ENCODE measurements around the gene ACTN4.

ACTN4 gene

DNA sequence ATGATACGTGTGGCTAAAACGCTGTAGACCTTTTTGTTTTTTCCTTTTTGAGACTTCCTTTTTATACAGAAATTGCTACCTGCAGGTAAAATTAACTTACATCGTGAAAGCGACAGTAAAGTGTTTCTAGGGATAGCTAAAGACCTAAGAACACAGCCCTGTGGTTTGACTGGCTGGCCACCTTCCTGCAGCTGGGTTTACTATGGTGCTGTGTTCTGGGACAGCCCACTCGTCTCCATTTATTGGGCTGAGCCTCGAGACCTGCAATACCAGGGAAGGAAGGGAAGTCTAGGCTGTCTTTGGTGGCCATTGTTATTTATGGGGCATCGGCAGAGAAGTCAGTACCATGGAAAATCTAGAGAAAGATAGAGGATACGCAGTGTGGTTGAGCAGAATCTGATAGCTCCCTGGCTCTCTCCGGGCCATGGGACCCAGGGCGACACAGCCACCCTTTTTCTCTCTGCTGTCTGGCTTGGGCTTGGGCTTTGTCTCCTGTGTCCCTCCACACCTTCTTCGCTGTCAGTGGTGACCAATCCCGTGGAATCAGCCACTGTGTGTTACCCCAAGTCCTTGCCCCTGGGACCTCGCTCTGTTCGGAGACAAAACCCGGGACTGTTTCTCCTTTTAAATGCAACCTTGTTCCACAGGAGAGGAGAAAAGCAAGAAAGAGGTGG, 30.9 kb downstream of the ACTN4 start:
- no peak for DNase-seq (ENCODE audit: low spot score)

DNA sequence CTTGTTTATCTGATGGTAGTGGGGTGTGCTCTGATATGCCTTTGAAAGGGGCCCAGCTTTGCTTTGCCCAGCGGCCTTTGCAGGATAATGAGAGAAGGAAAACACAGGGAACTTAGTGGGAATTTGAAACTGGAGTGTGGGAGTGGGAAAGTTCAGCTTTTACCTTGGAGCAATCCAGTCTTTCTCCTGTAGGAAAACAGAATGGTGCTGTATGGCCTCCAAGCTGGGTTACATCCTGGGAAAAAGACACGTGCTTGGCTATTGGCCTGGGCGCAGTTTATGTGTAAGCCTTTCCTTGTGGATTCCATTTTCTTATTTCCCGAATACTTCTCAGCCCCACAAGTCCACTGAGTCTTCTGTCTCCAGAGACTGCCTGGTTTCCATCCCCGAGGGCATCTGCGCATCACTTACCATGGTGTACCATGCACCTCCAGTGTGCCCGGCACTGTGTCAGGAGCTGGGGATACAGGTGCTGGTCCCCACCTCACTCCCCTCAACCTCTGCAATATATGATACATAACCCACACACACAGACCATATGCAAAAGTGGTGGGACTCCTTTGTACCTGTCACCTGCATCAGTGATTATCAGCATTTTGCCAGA, 31.5 kb downstream of the ACTN4 start:
- no peak for DNase-seq (ENCODE audit: low spot score)

DNA sequence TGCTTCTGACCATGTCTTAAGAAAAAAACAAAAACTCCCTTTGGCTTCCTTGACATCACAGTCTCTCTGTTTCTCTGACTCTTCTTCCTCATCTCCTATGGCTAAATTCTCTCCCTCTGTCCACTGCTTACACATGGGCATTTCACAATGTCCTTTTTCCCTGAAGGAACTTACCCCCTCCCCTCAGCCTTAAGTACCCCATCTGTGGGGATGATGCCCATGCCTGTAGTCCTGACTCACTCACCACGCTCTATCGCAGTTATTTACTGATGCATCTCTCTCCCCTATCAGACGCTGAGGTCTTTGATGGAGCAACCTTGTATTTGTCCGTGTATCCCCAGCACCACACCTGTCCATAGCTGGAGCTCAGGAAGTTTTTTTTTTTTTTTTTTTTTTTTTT, 32.4 kb downstream of the ACTN4 start:
- DNase-seq (ENCODE audit: low spot score) = no peak

DNA sequence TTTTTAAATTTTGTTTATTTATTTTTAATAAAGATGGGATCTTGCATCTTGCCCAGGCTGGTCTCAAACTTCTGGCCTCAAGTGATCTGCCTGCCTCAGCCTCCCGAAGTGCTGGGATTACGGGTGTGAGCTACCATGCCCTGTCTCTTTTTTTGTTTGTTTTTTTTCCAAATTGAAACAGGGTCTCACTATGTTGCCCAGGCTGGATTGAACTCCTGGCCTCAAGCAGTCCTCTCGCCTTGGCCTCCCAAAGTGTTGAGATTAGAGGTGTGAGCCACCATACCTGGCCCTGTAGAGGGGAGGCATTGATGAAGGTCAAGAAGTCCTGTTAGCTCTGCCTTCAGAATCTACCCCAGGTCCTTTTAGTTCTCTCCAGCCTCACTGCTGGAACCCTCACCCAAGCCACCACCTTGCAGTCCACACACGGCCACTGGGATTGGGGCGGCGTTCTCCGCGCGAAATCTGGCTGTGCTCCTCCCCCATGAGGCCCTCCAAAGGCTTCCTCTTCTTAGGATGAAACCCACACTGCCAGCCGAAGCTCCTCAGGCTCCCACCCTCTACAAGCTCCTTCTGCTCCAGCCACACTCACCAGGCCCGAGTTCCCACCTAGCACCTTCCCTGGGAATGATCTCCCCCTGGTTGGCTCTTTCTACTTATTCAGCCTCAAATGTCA, 34.9 kb downstream of the ACTN4 start:
- no peak for DNase-seq (ENCODE audit: low spot score)

DNA sequence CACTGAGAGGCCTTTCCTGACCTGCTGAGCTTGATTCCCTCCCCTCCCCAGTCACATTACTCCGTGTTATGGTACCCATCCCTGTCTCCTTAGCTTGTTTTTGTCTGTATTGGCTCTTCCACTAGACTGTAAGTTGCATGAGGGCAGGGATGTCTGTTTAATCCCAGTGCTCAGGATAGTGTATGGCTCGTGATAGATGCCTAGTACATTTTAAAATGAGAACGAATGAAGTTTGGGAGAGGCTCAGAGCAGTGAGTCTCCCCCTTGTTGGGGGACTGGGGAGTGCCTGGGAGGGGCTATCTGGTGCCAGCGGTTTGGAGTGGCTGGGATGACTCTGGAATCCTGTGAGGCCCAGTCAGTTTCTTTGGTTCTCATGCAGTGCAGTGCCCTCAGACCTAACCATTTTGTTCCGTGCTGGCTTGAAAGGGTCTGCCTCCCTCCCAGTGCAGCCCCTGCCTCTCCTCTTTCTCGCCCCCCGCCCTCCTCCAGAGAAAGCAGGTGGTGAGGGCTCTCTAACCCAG, 35.5 kb downstream of the ACTN4 start:
- no peak for DNase-seq (ENCODE audit: low spot score)

DNA sequence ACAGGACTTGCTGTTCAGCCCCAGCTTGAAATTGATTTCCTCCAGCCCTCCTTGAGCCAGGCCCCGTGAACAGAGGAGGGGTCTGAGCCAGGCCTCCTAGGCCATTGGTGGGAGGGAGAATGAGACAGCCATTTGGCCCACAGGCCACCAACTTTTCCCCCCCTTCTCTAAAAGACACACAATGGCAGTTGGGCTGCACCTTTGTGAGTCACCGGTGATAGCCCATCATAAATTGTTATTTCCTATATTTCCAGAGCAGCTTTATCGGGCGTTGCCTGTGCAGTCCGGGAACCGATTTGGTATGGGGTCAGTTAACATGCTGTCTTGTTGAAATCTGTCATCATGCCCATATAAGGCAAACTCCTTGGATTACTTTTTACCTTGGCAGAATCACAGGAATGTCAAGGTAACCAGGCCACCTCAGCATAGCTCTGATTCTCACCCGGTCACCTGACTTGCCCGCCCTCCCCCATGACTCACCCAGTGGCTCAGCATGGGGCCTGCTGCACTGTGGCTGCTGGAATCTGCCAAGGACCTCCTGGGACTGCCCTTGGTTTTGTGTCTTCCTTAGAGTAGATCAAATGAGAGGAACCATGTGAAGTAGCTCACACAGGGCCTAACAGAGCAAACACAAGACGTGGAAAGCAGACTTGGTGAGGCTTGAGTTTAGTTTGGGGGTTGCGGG, 36.1 kb downstream of the ACTN4 start:
- DNase-seq (ENCODE audit: low spot score) = no peak

DNA sequence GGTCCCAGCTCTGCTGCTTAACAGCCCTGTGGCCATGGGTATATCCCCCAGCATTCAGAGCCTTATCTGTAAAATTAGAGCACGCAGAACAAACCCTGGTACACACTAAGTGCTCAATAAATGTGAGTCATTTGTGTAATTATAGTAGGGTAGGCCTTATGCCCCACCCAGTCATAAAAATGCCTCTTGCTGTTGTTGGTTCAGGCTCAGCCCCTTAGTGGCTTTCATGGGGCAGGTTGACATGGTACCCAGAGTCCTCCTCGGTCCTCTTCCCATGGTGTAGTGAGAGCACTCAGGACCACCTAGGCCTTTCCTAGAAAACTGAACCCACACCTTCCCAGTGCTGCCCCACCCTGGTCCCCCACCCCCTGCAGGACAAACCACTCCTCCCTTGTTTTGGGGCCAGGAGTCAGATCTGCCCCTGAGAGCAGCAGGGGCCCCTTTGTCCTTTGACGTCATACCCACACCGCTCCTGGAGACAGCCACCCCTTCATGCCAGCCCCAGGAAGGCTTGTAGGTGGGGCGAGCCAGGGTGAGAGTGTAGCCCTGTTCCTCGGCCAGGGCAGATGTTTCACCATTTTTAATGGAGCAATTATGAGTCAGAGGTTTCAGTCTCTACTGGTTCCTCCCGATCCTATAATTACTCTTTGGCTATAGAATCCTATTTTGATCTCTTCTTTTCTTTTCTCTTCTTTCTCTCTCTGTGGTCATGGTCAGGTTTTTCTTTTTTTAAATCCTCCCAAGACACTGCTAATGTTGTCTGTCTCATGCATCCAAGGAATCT, 36.8 kb downstream of the ACTN4 start:
- DNase-seq (ENCODE audit: low spot score) = peak; percentile 62

DNA sequence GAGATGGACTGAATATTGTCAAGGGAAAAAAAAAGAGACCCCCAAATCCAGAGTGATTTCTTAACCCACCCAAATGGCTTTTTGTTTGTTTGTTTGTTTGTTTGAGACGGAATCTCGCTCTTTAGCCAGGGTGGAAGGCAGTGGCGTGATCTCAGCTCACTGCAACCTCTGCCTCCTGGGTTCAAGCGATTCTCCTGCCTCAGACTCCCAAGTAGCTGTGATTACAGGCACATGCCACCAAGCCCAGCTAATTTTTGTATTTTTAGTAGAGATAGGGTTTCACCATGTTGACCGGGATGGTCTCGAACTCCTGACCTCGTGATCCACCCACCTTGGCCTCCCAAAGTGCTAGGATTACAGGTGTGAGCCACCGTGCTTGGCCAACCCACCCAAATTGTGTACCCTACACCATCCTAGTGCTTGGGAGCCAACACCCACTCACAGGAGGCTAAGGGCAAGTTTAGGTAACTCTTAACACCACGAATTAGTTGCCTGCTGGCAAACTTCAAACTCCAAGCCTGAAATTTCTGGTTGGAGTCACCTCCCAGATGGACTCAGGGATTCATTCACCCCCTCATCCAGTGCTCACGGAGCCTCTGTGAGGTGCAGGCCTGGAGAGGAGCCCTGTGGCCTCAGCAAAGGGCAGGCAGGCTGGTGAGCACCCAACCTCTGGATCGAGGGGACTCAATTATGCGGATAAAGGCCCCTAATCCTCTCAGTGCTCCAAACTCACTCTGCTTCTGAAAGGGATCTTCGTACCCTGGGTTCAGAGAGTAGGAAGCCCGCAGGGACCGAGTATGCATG, 37.6 kb downstream of the ACTN4 start:
- DNase-seq (ENCODE audit: low spot score) = no peak

DNA sequence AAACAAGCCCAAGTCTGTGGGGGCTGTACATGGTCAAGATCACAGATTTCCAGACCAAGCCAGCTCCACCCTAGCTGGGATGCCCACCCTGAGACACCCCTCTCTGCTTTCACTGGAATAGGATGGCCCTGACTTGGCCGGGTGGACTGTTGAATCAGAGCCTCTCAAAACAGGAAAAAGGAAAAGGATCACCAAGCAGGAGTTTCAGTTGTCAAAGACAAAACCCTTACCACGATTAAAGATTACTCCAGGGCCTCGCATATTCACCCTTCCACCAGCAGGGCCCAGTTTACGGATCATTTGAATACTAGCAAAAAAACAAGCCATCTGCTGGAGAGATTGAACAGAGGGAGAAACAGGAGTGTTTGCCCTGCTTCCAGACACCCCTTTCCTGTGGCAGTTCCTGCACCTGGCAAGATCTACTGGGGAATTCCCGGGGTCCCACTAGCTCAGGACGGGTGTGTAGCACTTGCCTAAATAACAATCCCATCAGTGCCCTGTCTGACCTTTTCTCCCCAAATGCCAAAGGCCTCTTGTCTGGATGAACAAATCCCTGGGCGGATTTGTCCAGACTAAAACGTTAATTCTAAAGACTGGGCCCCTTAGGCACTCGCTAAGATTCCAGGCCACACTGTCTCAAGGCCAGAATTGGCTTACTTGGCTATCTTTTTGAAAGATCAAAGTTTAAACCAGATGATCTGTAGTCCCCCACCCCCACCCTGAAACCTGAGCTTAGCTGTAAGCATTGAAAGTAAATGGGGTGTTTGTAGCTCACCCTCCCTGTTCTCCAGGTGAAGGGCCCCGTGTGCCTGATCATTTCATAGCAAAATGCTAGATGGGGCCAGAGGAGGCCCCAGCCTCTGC, 38.4 kb downstream of the ACTN4 start:
- peak; percentile 82 for DNase-seq (ENCODE audit: low spot score)

DNA sequence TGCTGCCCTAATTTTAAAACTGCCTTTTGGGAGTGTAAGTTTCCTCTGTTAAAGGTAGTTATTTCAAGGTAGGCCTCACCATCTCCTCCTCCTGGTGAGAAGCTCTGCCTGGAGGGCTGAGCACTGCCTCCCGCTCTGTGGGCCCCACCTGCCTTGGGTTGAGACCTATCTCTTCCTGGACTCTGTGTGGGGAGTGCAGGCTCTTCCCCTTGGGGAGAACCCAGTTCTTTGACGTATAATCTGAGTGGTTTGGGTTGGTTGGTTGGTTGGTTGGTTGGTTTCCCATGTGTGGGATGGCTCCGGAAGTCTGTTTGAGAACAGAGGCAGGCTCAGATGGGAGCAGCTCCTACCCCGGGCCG, 39.1 kb downstream of the ACTN4 start:
- no peak for DNase-seq (ENCODE audit: low spot score)

DNA sequence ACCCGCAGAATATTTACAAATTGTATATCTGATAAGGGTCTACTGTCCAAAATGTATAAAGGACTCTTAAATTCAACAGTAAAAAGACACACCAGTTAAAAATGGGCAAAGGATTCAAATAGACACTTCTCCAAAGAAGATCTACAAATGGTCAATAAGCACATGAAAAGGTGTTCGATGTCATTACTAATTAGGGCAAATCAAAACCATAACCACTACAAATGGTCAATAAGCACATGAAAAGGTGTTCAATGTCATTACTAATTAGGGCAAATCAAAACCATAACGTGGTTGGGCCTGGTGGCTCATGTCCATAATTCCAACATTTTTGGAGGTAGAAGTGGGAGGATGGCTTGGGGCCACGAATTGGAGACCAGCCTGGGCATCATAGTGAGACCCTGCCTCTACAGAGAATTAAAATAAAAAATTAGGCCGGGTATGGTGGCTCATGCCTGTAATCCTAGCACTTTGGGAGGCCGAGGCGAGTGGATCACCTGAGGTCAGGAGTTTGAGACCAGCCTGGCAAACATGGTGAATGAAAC, 40.5 kb downstream of the ACTN4 start:
- no peak for DNase-seq (ENCODE audit: low spot score)

DNA sequence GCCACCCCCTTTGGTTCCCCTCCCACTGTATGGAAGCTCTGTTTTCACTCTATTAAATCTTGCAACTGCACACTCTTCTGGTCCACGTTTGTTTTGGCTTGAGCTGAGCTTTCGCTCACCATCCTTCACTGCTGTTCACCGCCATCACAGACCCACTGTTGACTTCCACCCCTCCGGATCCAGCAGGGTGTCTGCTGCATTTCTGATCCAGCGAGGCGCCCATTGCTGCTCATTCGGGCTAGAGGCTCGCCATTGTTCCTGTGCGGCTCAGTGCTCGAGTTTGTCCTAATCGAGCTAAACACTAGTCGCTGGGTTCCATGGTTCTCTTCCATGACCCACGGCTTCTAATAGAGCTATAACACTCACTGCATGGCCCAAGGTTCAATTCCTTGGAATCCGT, 42.7 kb downstream of the ACTN4 start:
- DNase-seq (ENCODE audit: low spot score) = no peak

DNA sequence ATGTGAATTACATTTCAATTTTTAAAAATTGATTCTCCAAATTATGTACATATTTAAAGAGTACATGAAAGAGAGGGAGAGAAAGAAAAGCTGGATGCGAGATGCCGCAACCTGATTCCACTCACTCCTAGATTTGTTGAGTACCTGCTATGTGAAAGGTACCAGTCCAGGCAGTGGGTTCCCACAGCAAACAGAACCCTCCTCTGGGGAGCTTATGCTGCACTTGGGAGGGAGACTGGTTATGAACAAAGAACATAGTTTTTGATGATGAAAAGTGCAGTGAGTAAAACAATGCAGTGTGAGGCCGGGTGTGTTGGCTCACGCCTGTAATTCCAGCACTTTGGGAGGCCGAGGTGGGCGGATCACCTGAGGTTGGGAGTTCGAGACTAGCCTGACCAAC, 43.4 kb downstream of the ACTN4 start:
- DNase-seq (ENCODE audit: low spot score) = no peak

DNA sequence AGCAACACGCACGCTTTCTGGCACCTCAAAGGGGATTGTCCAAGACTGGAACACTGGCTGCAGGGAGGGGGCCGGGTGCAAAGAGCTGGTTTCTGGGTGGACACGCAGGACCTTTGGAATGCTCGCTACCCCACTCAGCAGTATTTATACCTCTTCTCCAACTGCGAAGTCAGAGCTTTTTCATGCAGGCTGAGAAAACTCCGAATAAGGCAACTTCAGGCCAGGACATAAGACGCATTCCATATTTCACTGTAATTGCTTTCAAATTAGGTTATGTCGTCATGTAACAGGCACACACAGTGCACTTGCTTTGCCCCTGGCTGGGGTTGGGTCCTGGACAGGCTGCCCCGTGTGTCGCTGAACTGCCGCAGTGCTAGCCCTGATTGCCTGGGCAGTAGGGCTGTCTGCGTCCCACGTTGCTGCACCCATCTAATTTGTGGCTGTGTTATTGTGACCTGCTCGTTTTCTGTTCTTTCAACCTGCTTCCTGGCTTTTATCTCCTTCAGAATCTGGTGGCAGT, 44.5 kb downstream of the ACTN4 start:
- DNase-seq (ENCODE audit: low spot score) = no peak

DNA sequence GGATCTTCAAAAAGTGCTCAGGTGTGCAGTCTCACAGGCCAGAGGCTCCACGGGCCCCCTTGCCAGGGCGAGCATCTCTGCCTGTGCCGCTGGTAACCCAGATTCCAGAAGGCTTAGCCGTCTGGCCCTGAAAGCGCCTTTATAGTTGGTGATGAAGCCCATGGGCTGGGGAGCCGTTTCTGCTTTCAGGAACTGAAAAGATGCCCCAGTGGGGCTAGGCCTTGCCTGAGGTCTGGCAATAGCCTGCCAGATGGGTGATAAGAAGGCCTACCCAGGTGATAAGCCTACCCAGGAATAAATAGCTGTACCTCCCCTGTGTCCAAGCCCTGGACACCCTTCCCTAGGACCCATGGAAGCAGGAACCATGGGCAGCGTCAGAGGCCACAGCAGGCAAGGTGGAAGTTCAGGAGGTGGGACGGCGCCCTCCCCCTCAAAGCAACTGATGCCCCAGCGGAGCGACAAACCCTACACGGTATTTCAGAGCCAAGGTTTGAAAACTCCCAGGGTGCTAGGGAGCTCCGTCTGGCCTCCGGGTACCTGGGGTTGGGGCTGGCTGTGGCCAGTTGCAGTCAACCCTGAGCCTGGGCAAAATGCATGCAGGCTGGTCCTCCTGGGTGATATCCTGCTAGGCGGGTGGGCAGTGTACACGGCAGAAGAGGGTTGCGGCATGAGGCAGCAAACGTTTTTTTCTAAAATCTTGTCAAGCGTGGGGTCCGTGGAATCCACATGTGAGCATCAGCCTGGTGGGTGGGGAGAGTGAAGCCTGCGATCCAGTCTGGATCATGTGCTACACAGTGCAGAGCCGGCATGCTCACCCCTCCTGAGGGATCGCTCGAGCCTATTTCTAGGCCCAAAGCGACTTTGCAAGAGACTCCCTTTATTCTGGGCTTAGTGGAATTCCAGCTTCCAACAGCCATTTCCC, 45.3 kb downstream of the ACTN4 start:
- DNase-seq (ENCODE audit: low spot score) = no peak

DNA sequence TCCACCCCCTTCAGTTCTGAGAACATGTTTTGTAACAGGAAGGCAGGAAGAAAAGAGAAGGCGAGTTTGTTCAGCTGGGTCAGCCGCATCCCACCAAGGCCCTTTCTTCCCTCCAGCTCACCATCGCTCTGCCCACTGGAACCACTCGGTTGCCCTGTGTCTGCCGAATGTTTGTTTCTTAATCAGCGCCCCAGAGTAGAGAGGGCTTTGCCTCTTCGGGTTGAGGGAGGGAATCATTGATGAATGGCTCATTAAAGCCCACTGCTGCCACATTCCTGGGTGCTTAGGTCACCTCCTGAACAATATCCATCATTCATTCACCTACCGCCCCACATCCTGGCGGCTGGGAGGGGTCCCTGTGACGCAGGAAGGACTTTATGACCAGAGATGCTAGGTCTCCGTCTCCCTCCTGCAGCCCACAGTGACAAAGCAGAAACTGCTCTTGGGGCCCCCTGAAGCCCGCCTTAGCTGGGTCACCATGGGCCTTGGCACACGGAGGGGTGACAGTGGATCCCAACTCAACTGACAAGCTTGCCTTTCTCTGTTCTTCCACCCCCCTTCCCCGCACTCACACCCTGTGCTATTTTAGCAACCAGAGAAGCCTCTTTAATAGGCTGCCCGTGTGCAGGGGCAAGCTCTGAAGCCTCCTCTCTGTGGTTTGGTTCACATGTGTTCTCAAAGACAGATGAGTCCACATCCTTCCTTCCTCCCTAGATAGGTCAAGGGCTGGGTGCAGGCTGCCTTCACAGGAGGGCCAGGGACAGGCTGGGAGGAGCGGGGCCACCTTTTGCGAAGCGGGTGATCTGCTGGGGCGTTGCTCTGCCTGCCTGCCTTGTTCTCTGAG, 46.2 kb downstream of the ACTN4 start:
- DNase-seq (ENCODE audit: low spot score) = no peak

DNA sequence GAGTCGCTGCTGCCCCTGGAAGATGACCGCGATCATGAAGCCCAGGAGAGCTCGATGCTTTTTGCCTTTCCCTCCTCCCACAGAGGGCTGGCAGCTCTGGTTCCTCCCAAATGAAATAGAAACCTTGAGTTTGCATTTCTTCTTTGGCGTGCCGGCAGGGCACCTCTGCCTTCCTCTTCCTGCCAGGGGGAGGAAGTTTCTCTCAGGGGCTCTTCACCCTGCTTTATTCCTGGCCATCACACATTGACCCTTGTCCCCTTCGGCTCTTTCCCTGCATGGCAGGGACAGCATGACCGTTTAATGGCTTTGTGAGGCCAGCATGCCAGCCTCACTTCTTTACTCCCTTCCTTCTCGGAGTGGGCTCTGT, 47.9 kb downstream of the ACTN4 start:
- DNase-seq (ENCODE audit: low spot score) = no peak
